GM21381 (cell line): ENCODE results near the gene HCFC1R1.
A peak's percentile ranks its signal among the peaks of the same experiment; 100 is the strongest.

Experiments
- ATAC-seq: cut with Tn5 transposase; IDR thresholded peaks from one replicate; pipeline ENCODE4 v1.9.1; 2021; ENCODE audit warnings: mild to moderate bottlenecking, moderate library complexity; ENCODE audit not compliant: unreplicated experiment

HCFC1R1 gene

DNA sequence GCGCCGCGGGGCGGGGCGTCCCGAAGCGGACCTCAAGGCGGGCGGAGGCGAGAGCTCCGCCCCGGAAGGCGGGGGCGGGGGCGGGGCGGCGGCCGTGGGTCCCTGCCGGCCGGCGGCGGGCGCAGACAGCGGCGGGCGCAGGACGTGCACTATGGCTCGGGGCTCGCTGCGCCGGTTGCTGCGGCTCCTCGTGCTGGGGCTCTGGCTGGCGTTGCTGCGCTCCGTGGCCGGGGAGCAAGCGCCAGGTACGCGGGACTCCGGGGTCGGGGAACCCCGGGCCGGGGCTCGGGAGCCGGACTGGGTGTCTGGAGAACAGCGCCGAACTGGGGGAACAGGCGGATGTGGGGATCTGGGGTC, 3.5 kb downstream of the HCFC1R1 start, which contains the start of gene TNFRSF12A:
Gene TNFRSF12A (plus strand): TSS at position 122 of the 357 bp plus-strand sequence. CDS start 30 bp downstream, at position 152.
- peak; percentile 27 for ATAC-seq

DNA sequence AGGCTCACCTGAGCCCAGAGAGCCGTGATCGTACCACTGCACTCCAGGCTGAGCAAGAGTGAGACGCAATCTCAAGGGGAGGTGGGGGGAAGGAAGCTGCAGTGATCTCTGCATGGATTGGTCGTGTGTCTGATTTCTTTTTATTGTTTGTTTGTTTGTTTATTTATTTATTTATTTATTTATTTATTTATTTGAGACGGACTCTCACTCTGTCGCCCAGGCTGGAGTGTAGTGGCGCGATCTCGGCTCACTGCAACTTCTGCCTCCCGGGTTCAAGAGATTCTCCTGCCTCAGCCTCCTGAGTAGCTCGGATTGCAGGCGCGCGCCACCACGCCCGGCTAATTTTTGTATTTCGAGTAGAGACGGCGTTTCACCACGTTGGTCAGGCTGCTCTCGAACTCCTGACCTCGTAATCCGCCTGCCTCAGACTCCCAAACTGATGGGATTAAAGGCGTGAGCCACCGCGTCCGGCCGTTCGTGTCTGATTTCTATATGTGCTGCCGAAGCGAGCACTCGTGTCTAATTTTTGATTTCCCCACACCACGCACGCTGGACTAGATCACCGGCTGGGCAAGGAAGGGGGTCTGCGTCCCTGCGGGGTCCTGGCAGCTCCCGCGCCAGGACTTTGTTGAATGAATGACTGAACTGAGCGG, 4.0 kb downstream of the HCFC1R1 start:
- no peak for ATAC-seq

DNA sequence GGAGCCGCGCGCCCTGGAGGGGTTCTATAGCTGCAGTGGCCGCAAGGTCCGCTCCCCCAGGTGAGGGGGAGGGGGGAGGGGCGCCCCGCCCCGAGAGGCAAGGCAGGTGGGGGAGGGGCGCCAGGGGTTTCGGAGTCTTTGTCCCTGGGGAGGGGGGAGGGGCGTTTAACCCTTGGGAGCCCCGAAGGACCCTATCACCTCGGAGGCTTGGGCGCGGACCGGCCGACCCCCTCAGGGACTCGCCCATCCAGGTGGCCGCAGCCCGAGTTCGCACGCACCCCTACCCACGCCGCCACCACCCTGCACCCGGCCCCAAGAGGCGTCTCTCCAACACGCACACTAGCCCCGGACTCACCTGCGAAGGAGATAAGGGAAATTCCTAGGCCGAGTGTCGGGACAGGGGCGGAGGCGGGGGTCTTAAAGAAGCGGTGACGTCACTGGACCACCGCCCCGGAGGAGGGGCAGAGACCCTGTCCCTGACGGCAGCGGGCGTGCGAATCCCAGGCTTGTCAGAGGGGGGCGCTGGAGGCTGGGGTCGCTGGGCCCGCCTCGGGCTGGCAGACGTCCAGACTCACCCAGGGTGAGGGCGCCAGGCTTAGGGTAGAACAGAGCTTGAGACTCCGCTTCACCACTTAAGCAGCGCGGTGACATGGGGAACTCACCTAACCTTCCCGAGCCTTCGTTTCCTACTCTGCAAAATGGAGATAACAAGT, 5.8 kb downstream of the HCFC1R1 start, which contains the start of gene CLDN6:
Gene CLDN6 (minus strand): TSS at position 390 of the 713 bp plus-strand sequence. CDS start 2,162 bp downstream, outside the sequence.
- no peak for ATAC-seq

DNA sequence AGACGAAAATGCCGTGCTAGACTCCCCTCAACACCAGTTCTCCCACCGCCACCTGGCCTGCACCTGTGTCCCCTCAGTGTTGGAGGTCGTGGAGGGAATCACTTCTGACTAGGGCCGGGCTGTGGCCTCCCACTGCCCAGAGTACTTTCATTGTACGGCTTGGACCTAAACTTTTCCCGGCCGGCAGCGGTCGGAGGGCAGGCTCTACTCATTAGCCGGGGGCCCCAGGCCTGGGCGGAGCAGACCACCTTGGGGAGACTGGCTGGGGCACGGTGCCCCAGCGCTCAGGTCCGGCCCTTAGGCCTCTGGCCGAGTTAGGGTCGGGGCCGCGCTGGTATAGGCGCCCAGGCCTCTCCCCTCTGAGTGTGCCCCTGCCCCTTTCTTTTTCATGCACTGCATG, 6.4 kb downstream of the HCFC1R1 start:
- no peak for ATAC-seq

DNA sequence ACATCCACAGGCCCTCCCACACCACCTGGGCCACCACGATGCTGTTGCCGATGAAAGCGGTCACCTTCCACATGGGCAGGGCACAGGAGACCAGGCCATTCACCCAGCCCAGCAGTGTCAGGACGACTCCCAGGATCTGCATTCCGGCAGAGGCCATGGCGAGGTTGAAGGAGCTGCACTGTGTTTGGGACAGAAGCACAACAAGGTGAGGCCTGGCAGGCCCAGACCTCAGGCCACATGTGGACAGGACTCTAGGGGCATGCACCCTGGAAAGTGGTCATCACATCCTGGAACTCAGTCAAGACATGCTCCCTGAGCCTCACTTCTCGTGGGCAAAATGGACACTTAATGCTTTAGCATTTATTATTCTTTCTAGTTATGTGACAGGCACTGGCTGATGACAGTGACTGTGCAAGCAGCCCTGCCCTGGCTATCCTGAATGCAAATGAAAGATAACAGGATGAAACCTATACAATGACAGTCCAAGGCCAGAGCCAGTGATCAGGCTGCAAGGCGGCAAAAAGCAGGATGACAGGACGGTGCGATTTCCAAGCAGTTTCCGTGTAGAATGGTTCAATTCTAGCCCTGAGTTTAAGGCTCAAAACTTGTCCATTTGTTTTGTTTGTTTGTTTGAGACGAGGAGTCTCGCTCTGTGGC, 7.7 kb downstream of the HCFC1R1 start:
- no peak for ATAC-seq

DNA sequence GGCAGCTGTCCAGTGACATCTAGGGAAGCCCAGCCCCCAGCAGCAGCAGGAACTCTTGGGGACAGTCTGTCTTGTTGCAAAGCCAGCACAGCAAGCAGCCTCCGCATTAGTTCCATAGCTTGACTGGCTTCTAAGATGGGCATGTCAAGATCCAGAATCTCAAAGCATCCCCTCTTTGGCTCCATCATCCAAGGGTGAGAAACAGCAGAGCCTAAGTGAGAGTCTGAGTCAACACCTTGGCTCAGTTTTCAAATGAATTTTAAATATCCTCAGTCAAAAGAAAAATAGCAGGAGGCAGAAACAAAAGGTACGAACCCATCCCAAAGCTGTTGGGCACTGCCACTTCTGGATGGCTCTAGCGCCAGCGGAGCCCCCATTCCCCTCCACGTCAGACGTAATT, 8.8 kb downstream of the HCFC1R1 start:
- no peak for ATAC-seq

DNA sequence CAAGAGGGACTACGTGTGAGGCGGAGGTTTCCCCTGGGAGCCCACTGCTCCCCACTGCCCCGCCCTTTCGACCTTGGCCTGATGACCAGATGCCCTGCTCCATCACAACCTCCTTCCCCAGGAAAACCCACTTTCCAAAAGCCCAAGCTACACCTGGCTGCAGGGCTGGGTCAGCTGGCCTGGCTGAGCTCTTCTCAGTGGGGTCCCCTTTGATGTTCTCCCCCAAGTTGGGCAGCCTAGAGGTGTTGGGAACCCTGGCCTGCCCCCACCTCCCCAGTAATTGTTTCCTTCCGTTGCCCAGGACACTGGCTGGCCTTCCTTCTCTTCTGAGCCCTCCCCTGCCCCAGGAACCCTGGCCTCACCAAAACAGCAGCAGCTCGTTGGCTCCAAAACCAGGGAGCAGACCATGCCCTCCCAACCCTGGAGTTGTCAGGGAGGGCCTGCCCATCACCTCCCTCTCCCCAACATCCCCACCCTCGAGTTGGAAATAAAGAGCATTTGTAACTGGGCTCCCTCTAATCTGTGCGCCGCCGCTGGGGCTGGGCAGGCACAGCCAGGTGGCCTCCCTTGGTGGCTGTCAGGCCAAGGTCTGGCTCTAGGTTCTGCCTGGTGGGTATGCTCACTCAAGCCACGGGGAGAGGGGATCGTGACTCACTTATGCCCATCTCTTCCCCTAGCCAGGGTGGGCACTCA, 9.6 kb downstream of the HCFC1R1 start:
- ATAC-seq = no peak

DNA sequence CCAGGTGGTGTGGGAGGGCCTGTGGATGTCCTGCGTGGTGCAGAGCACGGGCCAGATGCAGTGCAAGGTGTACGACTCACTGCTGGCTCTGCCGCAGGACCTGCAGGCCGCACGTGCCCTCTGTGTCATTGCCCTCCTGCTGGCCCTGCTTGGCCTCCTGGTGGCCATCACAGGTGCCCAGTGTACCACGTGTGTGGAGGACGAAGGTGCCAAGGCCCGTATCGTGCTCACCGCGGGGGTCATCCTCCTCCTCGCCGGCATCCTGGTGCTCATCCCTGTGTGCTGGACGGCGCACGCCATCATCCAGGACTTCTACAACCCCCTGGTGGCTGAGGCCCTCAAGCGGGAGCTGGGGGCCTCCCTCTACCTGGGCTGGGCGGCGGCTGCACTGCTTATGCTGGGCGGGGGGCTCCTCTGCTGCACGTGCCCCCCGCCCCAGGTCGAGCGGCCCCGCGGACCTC, 10.2 kb downstream of the HCFC1R1 start:
- ATAC-seq = no peak

DNA sequence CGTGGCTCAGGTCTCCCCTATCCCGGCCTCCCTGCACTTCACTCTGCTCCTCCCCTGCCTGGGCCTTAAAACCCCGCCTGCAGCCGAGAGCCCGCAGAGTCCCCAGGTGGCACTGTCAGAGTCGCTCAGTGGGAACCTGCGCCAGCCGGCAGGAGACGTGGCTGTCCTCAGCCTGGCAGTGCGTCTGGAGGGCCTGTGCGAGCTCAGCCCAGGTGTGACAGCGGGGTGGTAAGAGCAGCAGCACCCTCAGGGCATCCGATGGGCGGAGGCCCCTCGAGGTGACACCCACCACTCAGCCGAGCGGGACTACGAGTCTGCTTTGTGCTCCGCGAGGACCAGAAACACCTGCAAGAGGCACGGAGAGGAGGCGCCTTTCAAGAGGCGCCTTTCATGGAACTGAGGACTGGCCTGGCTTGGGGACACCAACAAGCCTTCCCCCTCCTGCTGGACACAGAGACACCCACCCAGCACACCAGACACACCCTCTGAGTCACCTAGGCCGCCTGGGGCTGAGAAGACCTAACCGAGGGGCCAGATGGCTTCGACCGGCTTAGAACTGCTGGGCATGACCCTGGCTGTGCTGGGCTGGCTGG, 10.8 kb downstream of the HCFC1R1 start, which contains the start of gene CLDN9:
Gene CLDN9 (plus strand): TSS at position 96 of the 593 bp plus-strand sequence. CDS start 440 bp downstream, at position 536.
- no peak for ATAC-seq

DNA sequence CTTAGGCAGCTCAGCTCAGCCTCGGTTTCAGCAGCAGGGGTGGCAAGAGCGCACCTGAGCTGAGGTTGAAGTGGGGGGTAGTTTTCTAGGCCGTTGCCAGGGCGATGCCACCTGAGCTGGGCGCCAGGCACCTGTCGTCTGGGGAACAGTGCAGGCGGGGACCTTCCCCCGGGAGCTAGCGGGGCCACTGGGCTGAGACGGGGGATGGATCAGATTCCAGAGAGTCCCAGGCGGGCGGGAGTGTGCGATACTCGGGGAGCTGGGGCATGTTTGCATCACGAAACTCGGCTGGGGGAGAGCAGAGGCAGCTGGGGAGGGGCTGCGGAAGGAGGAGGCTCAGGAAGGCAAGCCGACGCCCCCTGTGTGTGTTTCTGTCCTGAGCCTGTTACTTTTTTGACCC, 11.5 kb downstream of the HCFC1R1 start:
- ATAC-seq = no peak

DNA sequence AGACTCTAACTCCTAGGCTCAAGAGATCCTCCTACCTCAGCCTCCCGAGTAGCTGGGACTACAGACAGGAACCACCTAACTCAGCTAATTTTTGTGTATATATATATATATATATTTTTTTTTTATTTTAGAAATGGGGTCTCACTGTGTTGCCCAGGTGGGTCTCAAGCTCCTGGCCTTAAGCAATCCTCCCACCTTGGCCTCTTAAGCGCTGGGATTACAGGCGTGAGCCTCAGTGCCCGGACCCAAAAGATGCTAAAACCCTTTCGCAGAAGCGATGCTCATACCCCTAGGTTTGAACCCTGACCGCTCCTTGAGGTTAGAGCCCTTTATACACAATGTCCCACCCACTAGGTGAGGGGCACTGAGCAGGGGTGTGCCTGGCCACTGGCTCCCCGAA, 13.2 kb downstream of the HCFC1R1 start:
- no peak for ATAC-seq

DNA sequence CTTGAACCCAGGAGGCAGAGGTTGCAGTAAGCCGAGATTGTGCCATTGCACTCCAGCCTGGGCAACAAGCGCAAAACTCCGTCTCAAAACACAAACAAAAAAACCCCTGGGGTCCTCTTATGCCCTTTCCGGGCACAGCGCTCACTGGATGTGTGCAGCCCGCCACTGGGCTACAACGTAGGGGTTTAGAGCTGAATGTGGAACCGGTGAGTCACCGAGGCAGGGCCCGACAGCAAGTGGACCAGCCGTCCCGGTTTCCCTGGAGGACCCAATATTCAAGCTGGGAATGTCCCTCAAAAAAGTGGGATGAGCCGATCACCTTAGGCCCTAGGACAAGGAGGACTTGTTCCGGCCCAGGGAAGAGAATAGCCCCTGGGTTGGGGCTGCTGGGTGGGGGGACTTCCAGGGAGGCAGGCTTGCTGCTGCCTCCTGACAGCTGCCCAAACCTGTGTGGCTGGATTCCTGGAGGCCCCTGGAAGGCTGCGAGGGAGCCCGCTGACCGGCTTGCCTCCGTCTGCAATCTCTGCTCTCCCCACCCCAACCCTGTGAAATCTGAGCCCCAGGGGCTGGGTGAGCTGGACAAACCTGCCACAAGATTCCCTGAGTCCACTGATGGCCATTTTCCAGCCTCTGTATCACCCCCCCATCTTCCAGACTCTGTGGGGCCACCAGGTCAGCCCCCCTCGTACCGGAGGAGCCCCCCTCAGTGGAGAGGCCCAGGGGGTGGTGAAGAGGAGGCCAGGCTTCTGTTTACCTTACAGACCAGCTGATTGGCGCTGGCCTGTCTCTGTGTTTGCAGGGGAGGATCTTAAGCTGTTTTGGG, 14.0 kb downstream of the HCFC1R1 start:
- no peak for ATAC-seq

DNA sequence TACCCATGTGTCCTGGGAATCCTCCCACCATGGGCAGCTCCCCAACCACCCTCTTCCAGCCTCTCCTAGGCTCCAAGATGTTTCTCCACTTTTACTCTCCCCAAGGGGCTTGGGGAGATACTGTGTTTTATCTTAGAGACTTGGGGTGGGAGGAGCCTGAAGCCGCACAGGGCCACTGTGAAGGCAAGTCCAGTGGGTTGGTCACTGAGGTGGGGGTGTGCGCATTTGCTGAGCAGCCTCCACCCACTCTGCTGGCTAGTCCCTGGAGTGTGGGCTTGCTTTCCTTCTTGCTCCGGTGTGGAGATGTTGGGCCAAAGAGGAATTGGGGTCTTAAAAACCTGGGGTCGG, 15.1 kb downstream of the HCFC1R1 start:
- no peak for ATAC-seq

DNA sequence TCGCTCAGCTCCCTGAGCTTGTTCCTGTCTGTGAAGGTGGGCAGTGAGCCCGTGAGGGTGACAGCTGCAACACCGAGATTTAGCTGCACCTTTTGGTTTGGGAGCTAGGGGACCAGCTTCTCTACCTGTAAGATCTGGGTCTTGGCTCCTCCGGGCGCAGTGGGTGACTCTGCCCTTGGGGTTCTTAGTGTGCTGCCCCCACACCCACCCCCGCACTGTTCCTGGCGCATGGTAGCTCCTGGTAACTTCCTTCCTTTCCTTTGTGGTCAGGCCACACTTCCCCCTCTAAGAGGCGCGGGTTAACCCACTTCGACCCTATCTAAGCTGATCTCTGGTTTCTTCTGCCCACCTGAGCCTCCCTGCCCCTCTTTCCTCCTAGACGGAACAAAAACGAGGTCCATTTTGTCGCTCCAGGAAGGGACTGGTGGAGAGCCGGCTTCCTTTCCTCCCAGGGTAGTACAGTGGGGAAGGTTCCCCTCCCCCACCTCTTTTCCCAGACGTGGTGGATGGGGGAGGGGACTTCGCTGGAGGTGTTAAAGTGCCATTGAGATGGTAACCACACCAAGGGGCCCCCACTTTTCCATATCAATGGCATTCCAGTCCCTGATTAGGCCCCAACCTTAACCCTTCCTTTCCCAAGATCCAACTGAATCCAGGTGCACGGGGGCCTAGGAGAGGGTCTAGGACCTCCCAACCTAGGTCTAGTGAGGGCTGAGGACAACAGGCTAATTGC, 15.6 kb downstream of the HCFC1R1 start:
- ATAC-seq = no peak

DNA sequence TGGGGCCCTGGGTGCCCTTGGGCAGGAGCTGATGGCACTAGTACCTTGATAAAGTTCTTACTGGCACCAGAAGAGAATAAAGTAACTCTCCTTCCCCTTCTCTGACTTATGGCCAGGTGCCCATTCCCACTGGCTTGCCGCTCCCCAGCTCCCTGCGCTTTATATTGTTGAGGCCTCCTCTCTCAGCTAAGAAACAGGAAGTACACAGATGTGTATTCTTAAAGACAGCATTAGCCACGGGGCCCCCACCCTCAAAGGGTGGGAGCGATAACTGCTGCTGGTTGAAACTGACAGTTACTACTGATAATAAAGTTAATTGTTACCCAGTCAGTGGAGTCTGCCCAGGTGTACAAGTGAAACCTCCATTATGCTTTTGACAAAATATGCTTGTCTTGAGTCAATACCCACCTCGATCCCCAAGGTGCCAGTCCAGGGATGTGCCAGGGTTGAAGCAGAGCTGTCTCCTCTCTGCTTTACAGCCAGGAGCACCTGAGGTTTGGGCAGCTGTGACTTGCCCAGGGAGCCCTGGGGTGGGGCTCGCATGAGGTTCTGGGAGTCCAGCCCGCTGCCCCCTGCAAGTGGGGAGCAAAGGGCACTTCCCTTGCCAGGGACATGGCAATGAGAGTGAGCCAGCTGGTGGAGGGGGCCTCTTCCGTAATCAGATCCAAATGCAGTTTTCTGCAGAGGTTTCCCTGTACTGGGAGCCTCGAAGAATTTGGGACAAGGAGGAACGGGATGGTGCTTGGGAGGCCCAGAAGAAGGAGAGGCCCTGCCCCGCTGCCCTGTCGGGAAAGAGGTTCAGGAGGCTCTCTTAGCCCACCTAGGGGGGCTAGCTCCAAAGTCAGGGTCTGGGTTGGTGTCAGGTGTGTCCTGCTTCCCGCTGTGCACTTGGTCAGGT, 16.4 kb downstream of the HCFC1R1 start:
- ATAC-seq = no peak

DNA sequence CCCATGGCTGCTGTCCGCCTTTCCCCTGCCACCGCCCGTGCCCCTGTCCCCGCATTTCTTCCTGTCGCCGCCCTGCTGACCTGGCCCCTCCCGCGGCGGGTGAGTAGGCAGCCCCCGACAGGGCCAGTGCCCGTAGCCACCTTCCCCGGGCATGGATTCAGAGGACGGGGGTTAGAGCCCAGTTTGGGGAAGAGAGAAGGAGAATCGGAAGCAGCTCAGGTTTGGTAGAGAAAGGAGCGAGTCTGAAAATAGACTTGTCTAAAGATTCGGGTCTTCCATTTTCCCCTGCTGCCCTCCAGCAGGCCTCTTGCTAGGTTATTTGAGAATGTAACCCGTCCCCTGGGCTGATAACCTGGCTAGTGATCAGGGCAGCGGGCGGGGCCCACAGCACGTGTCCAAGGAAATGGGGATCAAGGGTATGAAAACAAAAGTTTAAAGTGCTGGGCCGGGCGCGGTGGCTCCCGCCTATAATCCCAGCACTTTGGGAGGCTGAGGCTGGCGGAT, 18.9 kb downstream of the HCFC1R1 start:
- ATAC-seq = no peak

DNA sequence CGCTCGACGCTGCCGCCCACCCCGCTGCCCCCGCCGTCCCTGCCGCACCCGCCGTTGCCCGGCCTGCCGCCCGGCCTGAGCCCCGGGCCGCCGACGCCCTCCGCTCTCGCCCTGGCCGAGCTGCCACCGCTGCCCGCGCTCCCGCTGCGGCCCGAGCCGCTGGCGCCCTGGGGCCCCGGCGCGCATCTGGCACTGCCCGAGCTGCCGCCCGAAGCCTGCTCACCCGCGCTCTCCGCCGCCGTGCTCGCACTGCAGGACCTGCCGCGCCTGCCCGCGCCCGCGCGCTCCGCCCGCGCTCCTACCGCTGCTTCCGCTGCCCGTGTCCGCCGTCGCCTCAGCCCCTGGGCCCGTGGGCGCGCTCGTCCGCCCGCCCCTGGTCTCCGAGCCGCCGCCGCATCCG, 19.4 kb downstream of the HCFC1R1 start:
- no peak for ATAC-seq
